MM.1S (cell line): ENCODE results near the gene PMIS2.

Source experiments
- DNase-seq: peaks from one replicate; pipeline ENCODE4 v3.0.0-alpha.2; 2015
- H2AFZ ChIP-seq: fragments of 300-600 bp; sonication (generic); 2 replicates; pipeline ENCODE4 v1.6.0; 2016; ENCODE audit warnings: antibody characterized with exemption, low read length
- H3F3A ChIP-seq: fragments of 300-600 bp; sonication (generic); 2 replicates; pipeline ENCODE4 v1.6.1; 2016; ENCODE audit warnings: mild to moderate bottlenecking, antibody characterized with exemption, low read length, moderate library complexity, mixed read lengths; ENCODE audit not compliant: insufficient read depth
- H3K27ac ChIP-seq: fragments of 300-600 bp; sonication (generic); 2 replicates; pipeline ENCODE4 v1.5.1; 2016; ENCODE audit warnings: mild to moderate bottlenecking, low read length
- H3K27me3 ChIP-seq: fragments of 300-600 bp; sonication (generic); replicated peaks from 2 replicates; pipeline ENCODE4 v1.6.0; 2016; ENCODE audit warnings: low read length; ENCODE audit not compliant: insufficient read depth
- H3K36me3 ChIP-seq: fragments of 300-600 bp; sonication (generic); replicated peaks from 2 replicates; pipeline ENCODE4 v1.6.1; 2016; ENCODE audit warnings: mild to moderate bottlenecking, low read length, mixed read lengths; ENCODE audit not compliant: insufficient read depth
- H3K4me1 ChIP-seq: fragments of 300-600 bp; sonication (generic); 2 replicates; pipeline ENCODE4 v1.6.1; 2016; ENCODE audit warnings: low read length, mixed read lengths
- H3K4me2 ChIP-seq: fragments of 300-600 bp; sonication (generic); 2 replicates; pipeline ENCODE4 v1.6.0; 2016; ENCODE audit warnings: low read depth, low read length
- H3K4me3 ChIP-seq: fragments of 300-600 bp; sonication (generic); 2 replicates; pipeline ENCODE4 v1.5.1; 2016; ENCODE audit warnings: low read length, mixed read lengths
- H3K79me2 ChIP-seq: fragments of 300-600 bp; sonication (generic); 2 replicates; pipeline ENCODE4 v1.6.1; 2016; ENCODE audit warnings: mixed run types, low read length, mixed read lengths
- H3K9ac ChIP-seq: fragments of 300-600 bp; sonication (generic); 2 replicates; pipeline ENCODE4 v1.6.1; 2016; ENCODE audit warnings: low read length, mixed read lengths
- H3K9me2 ChIP-seq: fragments of 300-600 bp; sonication (generic); replicated peaks from 2 replicates; pipeline ENCODE4 v1.6.1; 2016; ENCODE audit warnings: mild to moderate bottlenecking, low read length, mixed read lengths; ENCODE audit not compliant: insufficient read depth
- H3K9me3 ChIP-seq: fragments of 300-600 bp; sonication (generic); replicated peaks from 2 replicates; pipeline ENCODE4 v1.6.1; 2016; ENCODE audit warnings: mild to moderate bottlenecking, low read length, mixed read lengths; ENCODE audit not compliant: insufficient read depth
- H4K20me1 ChIP-seq: fragments of 300-600 bp; sonication (generic); 2 replicates; pipeline ENCODE4 v1.6.1; 2016; ENCODE audit warnings: mild to moderate bottlenecking, low read length, moderate library complexity, mixed read lengths; ENCODE audit not compliant: insufficient read depth
- CTCF ChIP-seq: fragments of 300-600 bp; sonication (generic); IDR thresholded peaks from 2 replicates; pipeline ENCODE4 v1.5.1; 2016; ENCODE audit warnings: antibody characterized with exemption, low read length, mixed read lengths
- EZH2 ChIP-seq: fragments of 300-600 bp; sonication (generic); optimal IDR thresholded peaks from 2 replicates; pipeline ENCODE3; 2017; ENCODE audit warnings: low read depth, mild to moderate bottlenecking, antibody characterized with exemption, low read length, mixed read lengths
- EZH2phosphoT487 ChIP-seq: fragments of 300-600 bp; sonication (generic); IDR thresholded peaks from 2 replicates; pipeline ENCODE4 v1.6.1; 2018; ENCODE audit warnings: antibody characterized with exemption, low read length

PMIS2 gene

GRCh38 chr19:35540356-35540927, 45.5 kb upstream of the PMIS2 start:
- peaks cover 20% of the 10 kb centered on the region for H3K27me3 ChIP-seq
- no peak overlapping the region for H2AFZ ChIP-seq
- H3K4me2 ChIP-seq: no peak overlapping the region
- no peak overlapping the region for H3K4me3 ChIP-seq
- no peak overlapping the region for H3K9ac ChIP-seq
- H3F3A ChIP-seq: no peaks in the 10 kb centered on the region
- H3K9me3 ChIP-seq: no peaks in the 10 kb centered on the region
- no peak overlapping the region for H3K27ac ChIP-seq
- peaks cover 5% of the 10 kb centered on the region; the same call in 1 of the 2 replicates for H3K4me1 ChIP-seq
- peaks cover 14% of the 10 kb centered on the region for H3K79me2 ChIP-seq
- H3K36me3 ChIP-seq: no peaks in the 10 kb centered on the region
- no peaks in the 10 kb centered on the region for H3K9me2 ChIP-seq
- TF ChIP-seq EZH2: no peak
- no peak for TF ChIP-seq EZH2phosphoT487
- no peak for TF ChIP-seq CTCF
- H4K20me1 ChIP-seq: no peaks in the 10 kb centered on the region
- no peak for DNase-seq

- Histone ChIP-seq H3K9ac (no peak overlapping the region), H3K4me2 (no peak overlapping the region), H3K79me2 (peaks cover 30% of the 10 kb centered on the region), H3K36me3 (no peaks in the 10 kb centered on the region), H3F3A (no peaks in the 10 kb centered on the region), H3K9me3 (no peaks in the 10 kb centered on the region), H3K9me2 (no peaks in the 10 kb centered on the region), H3K27me3 (peaks cover 3% of the 10 kb centered on the region), H4K20me1 (no peaks in the 10 kb centered on the region), H3K4me3 (no peak overlapping the region), H2AFZ (no peak overlapping the region), H3K4me1 (peaks cover 11% of the 10 kb centered on the region), H3K27ac (no peak overlapping the region)
- TF ChIP-seq EZH2phosphoT487: no peak
- no peak for TF ChIP-seq EZH2
- TF ChIP-seq CTCF: no peak
- DNase-seq: no peak
Measured at GRCh38 chr19:35542209-35542608, 43.8 kb upstream of the PMIS2 start.

- TF ChIP-seq CTCF (no peak), EZH2 (no peak), EZH2phosphoT487 (no peak)
- Histone ChIP-seq H3K4me2 (no peak overlapping the region), H3K27ac (no peak overlapping the region), H3K9ac (no peak overlapping the region), H3K4me1 (peaks cover 11% of the 10 kb centered on the region), H3K9me2 (no peaks in the 10 kb centered on the region), H3F3A (no peaks in the 10 kb centered on the region), H3K79me2 (peaks cover 30% of the 10 kb centered on the region), H3K36me3 (no peaks in the 10 kb centered on the region), H2AFZ (no peak overlapping the region), H3K27me3 (no peaks in the 10 kb centered on the region), H3K9me3 (no peaks in the 10 kb centered on the region), H4K20me1 (no peaks in the 10 kb centered on the region), H3K4me3 (no peak overlapping the region)
- DNase-seq: no peak
Measured at GRCh38 chr19:35543280-35544109, 42.5 kb upstream of the PMIS2 start.
